DOHH2 (cell line): Measurements from ENCODE around the gene SLX4IP.

Experiments used
- CTCF ChIP-seq: fragments of 200-600 bp; sonication (generic); IDR thresholded peaks from one replicate; pipeline ENCODE4 v1.5.1; 2014; ENCODE audit warnings: antibody characterized with exemption, mild to moderate bottlenecking, low read depth, low read length; ENCODE audit not compliant: poor library complexity, severe bottlenecking
- EZH2phosphoT487 ChIP-seq: fragments of 200-600 bp; sonication (generic); IDR thresholded peaks from 2 replicates; pipeline ENCODE4 v1.6.1; 2017; ENCODE audit warnings: borderline replicate concordance, mild to moderate bottlenecking, antibody characterized with exemption, low read length, moderate library complexity, mixed read lengths

- TF ChIP-seq CTCF = no peak
- TF ChIP-seq EZH2phosphoT487 = no peak
These were observed 227.0 kb downstream of the SLX4IP start for GRCh38 chr20:10662151-10662550.
